Right lobe of liver (tissue), 6 donors: ENCODE results near the gene ELP6. TPM values are rescaled to one million over a fixed set of nuclear protein-coding genes. Genes with fewer than 3 reads are reported as not detected.
"Not testable (repeated sequence)": the region's sequence is repeated elsewhere in the genome, so short reads cannot be mapped to it uniquely, and the experiment has no call there.

Experiments
- ATAC-seq, 4 donors: fragments of 200-7000 bp; cut with Tn5 transposase; one replicate each; pipeline ENCODE4 v1.9.1; 2020; ENCODE audit warnings: mild to moderate bottlenecking in 4 of 4, moderate library complexity in 4 of 4
- DNase-seq, 3 donors: peaks; one replicate each; pipeline ENCODE4 v3.0.0-alpha.2; 2020
- H3K27ac ChIP-seq, 3 donors: fragments of 200-600 bp; one replicate each; pipeline ENCODE4 v1.8.0; 2022
- H3K27me3 ChIP-seq, 2 donors: fragments of 200-600 bp; one replicate each; pipeline ENCODE4 v1.8.0; 2022
- H3K36me3 ChIP-seq, 4 donors: fragments of 200-600 bp; sonication (generic) in 1 of 4; one replicate each; pipeline versions ENCODE4 v1.5.1 to v1.8.0; 2017 to 2022; ENCODE audit warnings: control low read depth in 1 of 4
- H3K4me1 ChIP-seq, 4 donors: fragments of 200-600 bp; sonication (generic) in 1 of 4; one replicate each; pipeline versions ENCODE4 v1.5.1 to v1.8.0; 2017 to 2022; ENCODE audit warnings: control low read depth in 1 of 4
- H3K4me3 ChIP-seq, 3 donors: fragments of 200-600 bp; one replicate each; pipeline ENCODE4 v1.8.0; 2022
- H3K9me3 ChIP-seq, 4 donors: fragments of 200-600 bp; sonication (generic) in 1 of 4; one replicate each; pipeline versions ENCODE4 v1.5.1 to v1.8.0; 2017 to 2022; ENCODE audit warnings: control low read depth in 1 of 4
- POLR2A ChIP-seq: fragments of 450-650 bp; IDR thresholded peaks from one replicate; pipeline ENCODE4 v1.6.1; 2017; ENCODE audit warnings: antibody characterized with exemption, mild to moderate bottlenecking
- WGBS: methylation state at CpG from one replicate; pipeline ENCODE4 v1.1.6; 2018; ENCODE audit warnings: low coverage, low lambda C conversion rate; ENCODE audit not compliant: insufficient coverage; ENCODE audit errors: missing lambda C conversion rate; 5-methylcytosine and 5-hydroxymethylcytosine counted together
- intact Hi-C, 2 donors: fragments of 100-400 bp; cut with DNase I; formaldehyde crosslinking; loops; one replicate each; pipeline versions ENCODE4 v1.11.2 to v1.14.1; 2022
- total RNA-seq, 6 experiments: library from RNA; depleted of rRNA in 2 of 6; stranded (reverse); fragments of >200 nt in 2 of 6; fragmentation: NEBNext Ultra II Directional in 3 of 6; extraction: Animal tissue kit (Norgen Biotek cat#: 25700) in 3 of 6; gene quantifications; one replicate each; pipeline versions ENCODE4 v1.1.0 to v1.2.4, GENCODE V29; 2016 to 2023
- TF ChIP-seq, protein P1 (sequence below), 4 donors: fragments of 200-600 bp in 3 of 4; fragments of 450-650 bp in 1 of 4; IDR thresholded peaks; one replicate each; pipeline versions ENCODE4 v1.5.1 to v1.8.0; 2016 to 2022; ENCODE audit warnings: antibody characterized with exemption in 4 of 4, mild to moderate bottlenecking in 2 of 4
- donor health status: DM: no; HTN: yes; CAD: no.
- donor health status: DM: no; HTN: no; CAD: no.
- donor health status: DM: no; HTN: no; CAD: no.
- donor health status: DM: no; HTN: yes; CAD: no.
- donor health status: DM: no; HTN: yes; CAD: no.

Gene ELP6
- total RNA-seq, 6 experiments from 2014 or later = 10.1 to 18.1 (median 13.9) TPM

GRCh38 chr3:47464588-47464987 is 48.9 kb downstream of the ELP6 start:
- Histone ChIP-seq H3K27me3 (no peaks in the 10 kb centered on the region), H3K4me3 (no peak overlapping the region), H3K36me3 (no peaks in the 10 kb centered on the region), H3K9me3 (no peaks in the 10 kb centered on the region), H3K4me1 (peaks cover 0 to 18% (median 5%) of the 10 kb centered on the region in 4 donors), H3K27ac (no peak overlapping the region)
- 75% methylated on average over 1 of the region's 1 CpG for WGBS
- no peak for DNase-seq
- no peak for TF ChIP-seq POLR2A
- TF ChIP-seq, protein P1, sequence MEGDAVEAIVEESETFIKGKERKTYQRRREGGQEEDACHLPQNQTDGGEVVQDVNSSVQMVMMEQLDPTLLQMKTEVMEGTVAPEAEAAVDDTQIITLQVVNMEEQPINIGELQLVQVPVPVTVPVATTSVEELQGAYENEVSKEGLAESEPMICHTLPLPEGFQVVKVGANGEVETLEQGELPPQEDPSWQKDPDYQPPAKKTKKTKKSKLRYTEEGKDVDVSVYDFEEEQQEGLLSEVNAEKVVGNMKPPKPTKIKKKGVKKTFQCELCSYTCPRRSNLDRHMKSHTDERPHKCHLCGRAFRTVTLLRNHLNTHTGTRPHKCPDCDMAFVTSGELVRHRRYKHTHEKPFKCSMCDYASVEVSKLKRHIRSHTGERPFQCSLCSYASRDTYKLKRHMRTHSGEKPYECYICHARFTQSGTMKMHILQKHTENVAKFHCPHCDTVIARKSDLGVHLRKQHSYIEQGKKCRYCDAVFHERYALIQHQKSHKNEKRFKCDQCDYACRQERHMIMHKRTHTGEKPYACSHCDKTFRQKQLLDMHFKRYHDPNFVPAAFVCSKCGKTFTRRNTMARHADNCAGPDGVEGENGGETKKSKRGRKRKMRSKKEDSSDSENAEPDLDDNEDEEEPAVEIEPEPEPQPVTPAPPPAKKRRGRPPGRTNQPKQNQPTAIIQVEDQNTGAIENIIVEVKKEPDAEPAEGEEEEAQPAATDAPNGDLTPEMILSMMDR (IDR thresholded peaks at IDR 0.05) = no peak
- no peak for ATAC-seq
- intact Hi-C loops = no loop called here

DNA sequence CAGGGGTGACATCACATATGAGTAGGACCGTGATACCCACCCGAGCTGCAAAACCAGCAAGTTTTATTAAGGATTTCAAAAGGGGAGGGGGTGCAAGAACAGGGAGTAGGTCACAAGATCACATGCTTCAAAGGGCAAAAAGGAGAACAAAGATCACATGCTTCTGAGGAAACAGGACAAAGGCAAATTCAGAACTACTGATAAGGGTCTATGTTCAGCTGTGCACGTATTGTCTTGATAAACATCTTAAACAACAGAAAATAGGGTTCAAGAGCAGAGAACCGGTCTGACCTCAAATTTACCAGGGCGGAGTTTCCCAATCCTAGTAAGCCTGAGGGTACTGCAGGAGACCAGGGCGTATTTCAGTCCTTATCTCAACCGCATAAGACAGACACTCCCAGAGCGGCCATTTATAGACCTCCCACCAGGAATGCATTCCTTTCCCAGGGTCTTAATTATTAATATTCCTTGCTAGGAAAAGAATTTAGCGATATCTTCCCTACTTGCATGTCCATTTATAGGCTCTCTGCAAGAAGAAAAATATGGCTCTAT is 53.9 kb downstream of the ELP6 start:
- H3K27ac ChIP-seq, DNase-seq, H3K27me3 ChIP-seq, H3K4me3 ChIP-seq, H3K36me3 ChIP-seq, ATAC-seq, H3K9me3 ChIP-seq, intact Hi-C loops: not testable (repeated sequence)
- 58% methylated on average over 5 of the region's 9 CpGs for WGBS
- H3K4me1 ChIP-seq = peaks cover 0 to 30% (median 15%) of the 10 kb centered on the region in 4 donors

GRCh38 chr3:47456984-47457383 is 56.5 kb downstream of the ELP6 start:
- H3K36me3 ChIP-seq = no peaks in the 10 kb centered on the region
- no peak for DNase-seq
- H3K27ac ChIP-seq = no peak overlapping the region
- H3K27me3 ChIP-seq = no peaks in the 10 kb centered on the region
- no peak overlapping the region for H3K4me3 ChIP-seq
- H3K9me3 ChIP-seq = no peaks in the 10 kb centered on the region
- intact Hi-C loops = no loop called here
- ATAC-seq = no peak
- TF ChIP-seq POLR2A = no peak
- TF ChIP-seq, protein P1 (IDR thresholded peaks at IDR 0.05) = no peak
- H3K4me1 ChIP-seq = peaks cover 0 to 39% (median 13%) of the 10 kb centered on the region in 4 donors

DNA sequence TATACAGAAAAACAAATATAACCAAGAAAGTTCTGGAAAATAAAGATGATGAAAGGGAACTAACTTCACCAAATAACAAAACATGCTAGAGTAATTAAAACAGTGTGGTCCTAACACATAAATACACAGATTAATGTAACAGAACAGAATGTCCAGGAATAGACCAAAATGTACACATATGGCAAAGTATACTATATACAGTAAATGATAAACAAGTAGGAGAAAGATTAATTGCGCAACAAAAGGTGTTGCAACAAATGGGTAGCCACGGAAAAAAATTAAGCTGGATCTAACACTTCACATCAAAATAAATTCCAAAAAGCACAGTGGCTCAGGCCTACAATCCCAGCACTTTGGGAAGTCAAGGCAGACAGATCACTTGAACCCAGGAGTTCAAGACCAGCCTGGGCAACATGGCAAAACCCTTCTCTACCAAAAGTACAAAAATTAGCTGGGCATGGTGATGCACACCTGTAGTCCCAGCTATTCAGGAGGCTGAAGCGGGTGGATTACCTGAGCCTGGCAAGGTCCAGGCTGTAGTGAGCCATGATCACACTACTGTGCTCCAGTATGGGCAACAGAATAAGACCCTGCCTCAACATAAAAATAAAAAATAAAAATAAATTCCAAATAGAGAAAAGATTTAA is 57.6 kb downstream of the ELP6 start:
- H3K4me1 ChIP-seq = peaks cover 0 to 39% (median 11%) of the 10 kb centered on the region in 4 donors
- no peak overlapping the region for H3K4me3 ChIP-seq
- no peaks in the 10 kb centered on the region for H3K36me3 ChIP-seq
- peak overlapping the region in 1 of 3 donors; percentile 26 for H3K27ac ChIP-seq
- TF ChIP-seq, protein P1 (IDR thresholded peaks at IDR 0.05) = no peak
- no peak for TF ChIP-seq POLR2A
- WGBS = 68% methylated on average over 3 of the region's 3 CpGs
- DNase-seq (peak in 1 of 3 donors; percentile 21), ATAC-seq (peak in 3 of 4 donors; percentile 20 to 38 (median 32))
- H3K9me3 ChIP-seq = no peaks in the 10 kb centered on the region
- intact Hi-C loops = no loop called here
- no peaks in the 10 kb centered on the region for H3K27me3 ChIP-seq

DNA sequence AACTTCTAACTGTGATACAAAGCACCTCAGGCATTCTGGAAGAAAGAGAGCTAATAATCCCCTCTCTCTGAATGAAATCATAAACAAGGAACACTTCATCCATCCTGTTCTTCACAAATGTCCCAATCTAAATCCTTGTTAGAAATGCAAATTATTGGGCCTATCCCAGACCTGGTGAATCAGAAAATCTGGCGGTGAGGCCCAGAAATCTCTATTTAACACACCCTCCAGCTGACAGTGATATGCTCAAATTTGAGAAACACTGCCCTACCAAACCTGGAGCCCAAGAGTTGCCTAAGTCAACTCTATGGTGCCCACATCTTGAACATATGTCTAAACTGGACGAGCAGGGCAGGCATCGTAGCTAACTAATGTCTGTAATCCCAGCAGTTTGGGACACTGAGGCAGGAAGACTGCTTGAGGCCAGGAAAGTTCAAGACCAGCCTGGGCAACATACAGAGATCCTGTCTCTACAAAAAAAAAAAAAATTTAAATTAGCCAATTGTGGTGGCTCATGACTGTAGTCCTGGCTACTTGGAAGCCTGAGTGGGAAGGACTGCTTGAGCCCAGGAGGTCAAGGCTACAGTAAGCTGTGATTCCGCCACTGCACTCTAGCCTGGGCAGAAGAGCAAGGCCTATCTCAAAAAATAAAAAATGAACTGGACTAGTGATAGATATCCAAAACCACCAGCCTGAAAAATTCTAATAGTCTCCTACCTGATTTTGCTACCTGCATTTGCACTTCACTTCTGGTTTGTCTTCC is 60.9 kb downstream of the ELP6 start:
- no peak overlapping the region for H3K4me3 ChIP-seq
- WGBS = 68% methylated on average over 4 of the region's 4 CpGs
- no peaks in the 10 kb centered on the region for H3K36me3 ChIP-seq
- H3K27ac ChIP-seq = no peak overlapping the region
- no peaks in the 10 kb centered on the region for H3K9me3 ChIP-seq
- ATAC-seq = peak in 2 of 4 donors; percentile 28 to 35
- intact Hi-C loops = no loop called here
- no peaks in the 10 kb centered on the region for H3K27me3 ChIP-seq
- TF ChIP-seq POLR2A = no peak
- TF ChIP-seq, protein P1 (IDR thresholded peaks at IDR 0.05) = no peak
- H3K4me1 ChIP-seq = peaks cover 0 to 32% (median 11%) of the 10 kb centered on the region in 4 donors
- DNase-seq = peak in 1 of 3 donors; percentile 34
